CD4-positive, alpha-beta T cell treated with Interleukin-12 subunit alpha and Interleukin-12 subunit beta, for 1 hour (primary cell): ENCODE results near the gene HOXB13.

Experiments used
- DNase-seq: peaks from one replicate; pipeline ENCODE4 v3.0.0-alpha.2; 2020

The HOXB13 gene

GRCh38 chr17:48728232-48729231, at the start of gene HOXB13:
TSS of gene HOXB13 (minus strand) at chr17:48728750. CDS start at chr17:48728593, 157 bp downstream.
- peak; percentile 39 for DNase-seq

- no peak for DNase-seq
Observed at GRCh38 chr17:48776602-48777001, 48.1 kb upstream of the HOXB13 start.

- no peak for DNase-seq
Observed at GRCh38 chr17:48773245-48773644, 44.7 kb upstream of the HOXB13 start.

GRCh38 chr17:48770954-48771353, 42.4 kb upstream of the HOXB13 start:
- DNase-seq, result no peak

- no peak for DNase-seq
Observed at GRCh38 chr17:48769009-48769675, 40.6 kb upstream of the HOXB13 start.

GRCh38 chr17:48767263-48767774, 38.8 kb upstream of the HOXB13 start:
- DNase-seq, result no peak

- DNase-seq, result no peak
Observed at GRCh38 chr17:48761114-48761513, 32.6 kb upstream of the HOXB13 start.

GRCh38 chr17:48760411-48760810, 31.9 kb upstream of the HOXB13 start:
- DNase-seq, result no peak

GRCh38 chr17:48759288-48759687, 30.7 kb upstream of the HOXB13 start:
- no peak for DNase-seq

GRCh38 chr17:48757524-48757961, 29.0 kb upstream of the HOXB13 start:
- no peak for DNase-seq

- no peak for DNase-seq
Observed at GRCh38 chr17:48756830-48757251, 28.3 kb upstream of the HOXB13 start.

- no peak for DNase-seq
Observed at GRCh38 chr17:48755356-48755755, 26.8 kb upstream of the HOXB13 start.

- DNase-seq, result no peak
Observed at GRCh38 chr17:48754500-48755261, 26.1 kb upstream of the HOXB13 start.

GRCh38 chr17:48753794-48754499, 25.4 kb upstream of the HOXB13 start:
- DNase-seq, result no peak

GRCh38 chr17:48752399-48753288, 24.1 kb upstream of the HOXB13 start:
- no peak for DNase-seq

- DNase-seq, result no peak
Observed at GRCh38 chr17:48751733-48752398, 23.3 kb upstream of the HOXB13 start.

GRCh38 chr17:48751172-48751571, 22.6 kb upstream of the HOXB13 start:
- no peak for DNase-seq

GRCh38 chr17:48749621-48750553, 21.3 kb upstream of the HOXB13 start:
- no peak for DNase-seq
